ENCODE measurements around the gene CUL4A.

CUL4A gene

DNA sequence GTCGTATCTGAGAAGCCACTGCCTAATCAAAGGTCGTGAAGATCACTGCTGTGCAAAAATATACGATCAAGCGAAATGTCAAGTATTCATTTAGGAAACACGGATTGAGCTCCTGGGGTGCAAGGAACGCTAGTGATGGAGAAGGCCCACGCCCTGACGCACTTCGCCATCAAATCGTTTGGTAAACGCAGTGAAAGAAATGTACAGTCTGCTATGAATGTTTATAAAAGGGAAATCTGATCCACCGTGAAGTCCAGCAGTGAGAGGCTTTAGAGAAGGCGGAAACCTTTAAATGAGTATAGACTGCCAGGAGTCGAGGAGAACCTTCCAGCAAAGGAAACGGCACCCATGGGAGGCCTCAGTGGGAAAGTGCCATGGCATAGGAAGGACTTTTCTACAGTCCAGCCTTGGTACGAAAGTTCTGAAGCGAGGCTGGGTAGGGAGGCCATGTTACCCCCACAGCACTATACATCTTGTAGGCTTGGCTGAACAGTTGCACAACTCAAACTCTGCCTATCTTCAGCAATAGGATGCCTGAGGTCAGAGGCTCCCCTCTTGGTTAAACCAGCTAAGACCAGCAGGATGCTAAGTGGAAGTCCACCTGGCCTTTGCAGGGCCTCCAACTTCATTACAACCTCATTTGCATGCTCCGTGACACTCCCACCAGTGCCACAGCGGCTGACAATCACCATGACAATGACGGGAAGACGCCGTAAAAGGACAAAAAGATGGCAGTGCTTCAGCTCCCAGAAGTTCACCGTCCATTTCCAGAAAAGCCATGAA lies 21.3 kb upstream of the CUL4A start:
- Histone ChIP-seq H3K4me2 (ENCODE audit: low read depth, low read length) (no peak overlapping the region), H3K36me3 (replicated peaks; ENCODE audit: insufficient read depth, low read length) (no peaks in the 10 kb centered on the region; the same call in 1 of the 2 replicates), H3K9me2 (replicated peaks; ENCODE audit: insufficient read depth, low read length) (no peaks in the 10 kb centered on the region), H3K27me3 (replicated peaks; ENCODE audit: insufficient read depth, low read length) (no peaks in the 10 kb centered on the region), H3K27ac (ENCODE audit: low read length) (no peak overlapping the region), H4K20me1 (ENCODE audit: insufficient read depth, low read length) (no peaks in the 10 kb centered on the region), H3K9me3 (replicated peaks; ENCODE audit: insufficient read depth, low read length) (no peaks in the 10 kb centered on the region), H3F3A (ENCODE audit: insufficient read depth, low read length) (no peaks in the 10 kb centered on the region), H2AFZ (ENCODE audit: low read length) (no peak overlapping the region), H3K9ac (ENCODE audit: low read length) (no peak overlapping the region), H3K79me2 (ENCODE audit: low read length) (0 out of 2 replicates have a peak, but pooled peaks cover 4% of the 10 kb centered on the region), H3K4me3 (ENCODE audit: low read length) (no peak overlapping the region), H3K4me1 (ENCODE audit: low read length) (no peaks in the 10 kb centered on the region)
- no peak for TF ChIP-seq EZH2 (optimal IDR thresholded peaks at IDR 0.05; ENCODE audit: low read depth, low read length)
- TF ChIP-seq, protein P1, sequence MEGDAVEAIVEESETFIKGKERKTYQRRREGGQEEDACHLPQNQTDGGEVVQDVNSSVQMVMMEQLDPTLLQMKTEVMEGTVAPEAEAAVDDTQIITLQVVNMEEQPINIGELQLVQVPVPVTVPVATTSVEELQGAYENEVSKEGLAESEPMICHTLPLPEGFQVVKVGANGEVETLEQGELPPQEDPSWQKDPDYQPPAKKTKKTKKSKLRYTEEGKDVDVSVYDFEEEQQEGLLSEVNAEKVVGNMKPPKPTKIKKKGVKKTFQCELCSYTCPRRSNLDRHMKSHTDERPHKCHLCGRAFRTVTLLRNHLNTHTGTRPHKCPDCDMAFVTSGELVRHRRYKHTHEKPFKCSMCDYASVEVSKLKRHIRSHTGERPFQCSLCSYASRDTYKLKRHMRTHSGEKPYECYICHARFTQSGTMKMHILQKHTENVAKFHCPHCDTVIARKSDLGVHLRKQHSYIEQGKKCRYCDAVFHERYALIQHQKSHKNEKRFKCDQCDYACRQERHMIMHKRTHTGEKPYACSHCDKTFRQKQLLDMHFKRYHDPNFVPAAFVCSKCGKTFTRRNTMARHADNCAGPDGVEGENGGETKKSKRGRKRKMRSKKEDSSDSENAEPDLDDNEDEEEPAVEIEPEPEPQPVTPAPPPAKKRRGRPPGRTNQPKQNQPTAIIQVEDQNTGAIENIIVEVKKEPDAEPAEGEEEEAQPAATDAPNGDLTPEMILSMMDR (IDR thresholded peaks at IDR 0.05; ENCODE audit: low read length), result no peak
- no peak for TF ChIP-seq EZH2phosphoT487 (IDR thresholded peaks at IDR 0.05; ENCODE audit: low read length)
- no peak for DNase-seq

- H3K27ac ChIP-seq (ENCODE audit: low read length), result no peak overlapping the region
- no peak overlapping the region for H3K9ac ChIP-seq (ENCODE audit: low read length)
- H4K20me1 ChIP-seq (ENCODE audit: insufficient read depth, low read length), result no peaks in the 10 kb centered on the region
- no peaks in the 10 kb centered on the region; the same call in 1 of the 2 replicates for H3K36me3 ChIP-seq (replicated peaks; ENCODE audit: insufficient read depth, low read length)
- no peaks in the 10 kb centered on the region for H3K27me3 ChIP-seq (replicated peaks; ENCODE audit: insufficient read depth, low read length)
- no peaks in the 10 kb centered on the region for H3K9me2 ChIP-seq (replicated peaks; ENCODE audit: insufficient read depth, low read length)
- no peak for TF ChIP-seq EZH2phosphoT487 (IDR thresholded peaks at IDR 0.05; ENCODE audit: low read length)
- TF ChIP-seq, protein P1 (IDR thresholded peaks at IDR 0.05; ENCODE audit: low read length), result no peak
- TF ChIP-seq EZH2 (optimal IDR thresholded peaks at IDR 0.05; ENCODE audit: low read depth, low read length), result no peak
- H3F3A ChIP-seq (ENCODE audit: insufficient read depth, low read length), result no peaks in the 10 kb centered on the region
- H3K9me3 ChIP-seq (replicated peaks; ENCODE audit: insufficient read depth, low read length), result no peaks in the 10 kb centered on the region
- H3K4me3 ChIP-seq (ENCODE audit: low read length), result no peak overlapping the region
- no peak for DNase-seq
- no peaks in the 10 kb centered on the region for H3K4me1 ChIP-seq (ENCODE audit: low read length)
- H2AFZ ChIP-seq (ENCODE audit: low read length), result no peak overlapping the region
- no peak overlapping the region for H3K4me2 ChIP-seq (ENCODE audit: low read depth, low read length)
- 0 out of 2 replicates have a peak, but pooled peaks cover 4% of the 10 kb centered on the region for H3K79me2 ChIP-seq (ENCODE audit: low read length)
These were observed 19.2 kb upstream of the CUL4A start for GRCh38 chr13:113190181-113190580.

DNA sequence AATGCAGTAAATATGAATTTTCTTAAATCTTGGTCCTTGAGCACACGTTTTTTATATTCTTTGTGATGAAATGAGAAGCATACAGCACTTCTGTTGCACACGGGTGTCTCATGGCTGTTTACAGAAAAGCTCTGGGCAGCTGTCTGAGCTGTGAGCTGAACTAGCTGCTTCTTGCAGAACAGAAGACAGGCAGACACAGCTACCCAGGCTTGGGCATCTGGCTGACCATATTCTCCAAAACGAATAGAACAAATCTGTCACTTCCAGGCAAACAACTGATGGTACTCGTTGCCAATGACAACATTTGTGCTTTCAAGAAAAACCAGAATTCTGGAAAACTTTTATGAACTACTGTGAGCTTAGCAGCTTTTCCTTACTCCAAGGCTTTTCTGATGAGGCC lies 17.1 kb upstream of the CUL4A start:
- no peaks in the 10 kb centered on the region for H3F3A ChIP-seq (ENCODE audit: insufficient read depth, low read length)
- DNase-seq, result no peak
- peaks cover 7% of the 10 kb centered on the region for H3K36me3 ChIP-seq (replicated peaks; ENCODE audit: insufficient read depth, low read length)
- TF ChIP-seq EZH2 (optimal IDR thresholded peaks at IDR 0.05; ENCODE audit: low read depth, low read length) (no peak), EZH2phosphoT487 (IDR thresholded peaks at IDR 0.05; ENCODE audit: low read length) (no peak)
- TF ChIP-seq, protein P1 (IDR thresholded peaks at IDR 0.05; ENCODE audit: low read length), result no peak
- no peaks in the 10 kb centered on the region for H3K9me2 ChIP-seq (replicated peaks; ENCODE audit: insufficient read depth, low read length)
- H2AFZ ChIP-seq (ENCODE audit: low read length), result no peak overlapping the region
- H3K4me2 ChIP-seq (ENCODE audit: low read depth, low read length), result no peak overlapping the region
- no peak overlapping the region for H3K27ac ChIP-seq (ENCODE audit: low read length)
- no peaks in the 10 kb centered on the region for H3K27me3 ChIP-seq (replicated peaks; ENCODE audit: insufficient read depth, low read length)
- H3K9ac ChIP-seq (ENCODE audit: low read length), result no peak overlapping the region
- no peaks in the 10 kb centered on the region for H3K9me3 ChIP-seq (replicated peaks; ENCODE audit: insufficient read depth, low read length)
- H4K20me1 ChIP-seq (ENCODE audit: insufficient read depth, low read length), result no peaks in the 10 kb centered on the region
- 0 out of 2 replicates have a peak, but pooled peaks cover 4% of the 10 kb centered on the region for H3K79me2 ChIP-seq (ENCODE audit: low read length)
- H3K4me1 ChIP-seq (ENCODE audit: low read length), result no peaks in the 10 kb centered on the region
- H3K4me3 ChIP-seq (ENCODE audit: low read length), result no peak overlapping the region

All from MM.1S (cell line).